ENCODE data around the gene AGPAT2.

GRCh38 chr9:136673088-136673974 is 13.9 kb downstream of the AGPAT2 start:
- no peak for TF ChIP-seq PPARA (CRISPR knock-in tag; IDR thresholded peaks at IDR 0.05; ENCODE audit: borderline replicate concordance)
- TF ChIP-seq RARB (CRISPR knock-in tag; IDR thresholded peaks at IDR 0.05), result no peak
- TF ChIP-seq ZNF565 (CRISPR knock-in tag; conservative IDR thresholded peaks at IDR 0.05; ENCODE audit: low read depth), result no peak
- TF ChIP-seq CREB5 (CRISPR knock-in tag; IDR thresholded peaks at IDR 0.05; ENCODE audit: low read depth), result no peak
- TF ChIP-seq, protein P1, sequence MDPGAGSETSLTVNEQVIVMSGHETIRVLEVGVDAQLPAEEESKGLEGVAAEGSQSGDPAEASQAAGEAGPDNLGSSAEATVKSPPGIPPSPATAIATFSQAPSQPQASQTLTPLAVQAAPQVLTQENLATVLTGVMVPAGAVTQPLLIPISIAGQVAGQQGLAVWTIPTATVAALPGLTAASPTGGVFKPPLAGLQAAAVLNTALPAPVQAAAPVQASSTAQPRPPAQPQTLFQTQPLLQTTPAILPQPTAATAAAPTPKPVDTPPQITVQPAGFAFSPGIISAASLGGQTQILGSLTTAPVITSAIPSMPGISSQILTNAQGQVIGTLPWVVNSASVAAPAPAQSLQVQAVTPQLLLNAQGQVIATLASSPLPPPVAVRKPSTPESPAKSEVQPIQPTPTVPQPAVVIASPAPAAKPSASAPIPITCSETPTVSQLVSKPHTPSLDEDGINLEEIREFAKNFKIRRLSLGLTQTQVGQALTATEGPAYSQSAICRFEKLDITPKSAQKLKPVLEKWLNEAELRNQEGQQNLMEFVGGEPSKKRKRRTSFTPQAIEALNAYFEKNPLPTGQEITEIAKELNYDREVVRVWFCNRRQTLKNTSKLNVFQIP (CRISPR knock-in tag; IDR thresholded peaks at IDR 0.05; ENCODE audit: borderline replicate concordance, low read depth), result no peak
- TF ChIP-seq ARNTL (CRISPR knock-in tag; IDR thresholded peaks at IDR 0.05; ENCODE audit: borderline replicate concordance, low read depth), result no peak
- no peak for TF ChIP-seq CSDC2 (CRISPR knock-in tag; IDR thresholded peaks at IDR 0.05)
- no peak for TF ChIP-seq TCF4 (CRISPR knock-in tag; IDR thresholded peaks at IDR 0.05; ENCODE audit: borderline replicate concordance)

All from SK-N-SH treated with all-trans-retinoic acid at 6 μM for 48 hours (cell line).